Measurements from ENCODE around the gene LRRC1. TPM values are rescaled to one million over a fixed set of nuclear protein-coding genes. Genes with fewer than 3 reads are reported as not detected.

LRRC1 gene
- total and polyA plus RNA-seq, 8 donors, result 8.6 to 16.4 (median 10.3) TPM

- Histone ChIP-seq H3K9me3 (no peaks in the 10 kb centered on the region), H3K4me3 (no peak overlapping the region), H3K27ac (no peak overlapping the region), H3K4me1 (no peaks in the 10 kb centered on the region), H3K27me3 (no peaks in the 10 kb centered on the region), H3K36me3 (no peaks in the 10 kb centered on the region)
- no peak for TF ChIP-seq CTCF (IDR thresholded peaks at IDR 0.05)
- intact Hi-C loops (cut with DNase I), result no loop called here
- ATAC-seq (no peak), DNase-seq (no peak)
These were observed 94.6 kb downstream of the LRRC1 start for GRCh38 chr6:53889365-53889764.

- no peak overlapping the region for H3K4me3 ChIP-seq
- ATAC-seq, result no peak
- no peak overlapping the region for H3K27ac ChIP-seq
- no peak for TF ChIP-seq CTCF (IDR thresholded peaks at IDR 0.05)
- no peak for DNase-seq
- H3K9me3 ChIP-seq, result no peaks in the 10 kb centered on the region
- intact Hi-C loops (cut with DNase I), result no loop called here
- H3K36me3 ChIP-seq, result no peaks in the 10 kb centered on the region
- H3K4me1 ChIP-seq, result no peaks in the 10 kb centered on the region
- no peaks in the 10 kb centered on the region for H3K27me3 ChIP-seq
These were observed 97.9 kb downstream of the LRRC1 start for GRCh38 chr6:53892707-53893106.

GRCh38 chr6:53894091-53894490, 99.3 kb downstream of the LRRC1 start:
- ATAC-seq (no peak), DNase-seq (no peak)
- H3K27ac ChIP-seq, result no peak overlapping the region
- H3K4me3 ChIP-seq, result no peak overlapping the region
- no peaks in the 10 kb centered on the region for H3K36me3 ChIP-seq
- no peaks in the 10 kb centered on the region for H3K4me1 ChIP-seq
- no peak for TF ChIP-seq CTCF (IDR thresholded peaks at IDR 0.05)
- no peaks in the 10 kb centered on the region for H3K9me3 ChIP-seq
- intact Hi-C loops (cut with DNase I), result no loop called here
- no peaks in the 10 kb centered on the region for H3K27me3 ChIP-seq

- no peak for TF ChIP-seq CTCF (IDR thresholded peaks at IDR 0.05)
- intact Hi-C loops (cut with DNase I), result no loop called here
- Histone ChIP-seq H3K9me3 (no peaks in the 10 kb centered on the region), H3K36me3 (peaks cover 0 to 10% of the 10 kb centered on the region in 2 donors), H3K4me3 (no peak overlapping the region), H3K27me3 (no peaks in the 10 kb centered on the region), H3K4me1 (no peaks in the 10 kb centered on the region), H3K27ac (no peak overlapping the region)
- DNase-seq (no peak), ATAC-seq (peak; percentile 62)
These were observed 101.4 kb downstream of the LRRC1 start for GRCh38 chr6:53896196-53896595.

- TF ChIP-seq CTCF (IDR thresholded peaks at IDR 0.05), result no peak
- ATAC-seq, result no peak
These were observed 103.4 kb downstream of the LRRC1 start for GRCh38 chr6:53898026-53898795.

More at GRCh38 chr6:53898026-53898795, 103.4 kb downstream of the LRRC1 start:
- Histone ChIP-seq H3K36me3 (peaks cover 0 to 11% of the 10 kb centered on the region in 2 donors), H3K27ac (no peak overlapping the region), H3K4me1 (no peaks in the 10 kb centered on the region), H3K4me3 (no peak overlapping the region), H3K27me3 (no peaks in the 10 kb centered on the region), H3K9me3 (no peaks in the 10 kb centered on the region)
- intact Hi-C loops (cut with DNase I), result no loop called here
- no peak for DNase-seq

All from left lung (tissue), 10 donors.